ENCODE measurements around the gene SOX13.

The SOX13 gene

GRCh38 chr1:204072931-204073836 lies at the start of gene SOX13:
Gene SOX13, plus strand, starts transcription at chr1:204073115. Its CDS starts 39,801 bp downstream, at chr1:204112916.
- peak within 1 kb of the TSS; percentile 98 for H3K27ac ChIP-seq (ENCODE audit: low read depth, low read length)
- H3K27me3 ChIP-seq (ENCODE audit: control insufficient read depth in 1 of 2, insufficient read depth in 2 of 2, low read length in 2 of 2) = no peaks in the 10 kb centered on the region
- H3K4me3 ChIP-seq (ENCODE audit: low read depth in 1 of 2, low read length in 2 of 2) = peak within 1 kb of the TSS; percentile 88 to 97
- peaks cover 29% of the 10 kb centered on the region for H3K4me1 ChIP-seq (ENCODE audit: insufficient read depth, low read length)
- H3K36me3 ChIP-seq (ENCODE audit: insufficient read depth, low read length) = no peaks in the 10 kb centered on the region
- H3K9ac ChIP-seq (ENCODE audit: low read length) = peak within 1 kb of the TSS; percentile 63
- H3K9me3 ChIP-seq (ENCODE audit: low read length) = no peaks in the 10 kb centered on the region

- Histone ChIP-seq H3K36me3 (ENCODE audit: insufficient read depth, low read length) (no peaks in the 10 kb centered on the region), H3K4me3 (ENCODE audit: low read depth in 1 of 2, low read length in 2 of 2) (no peak overlapping the region), H3K9ac (ENCODE audit: low read length) (no peak overlapping the region), H3K4me1 (ENCODE audit: insufficient read depth, low read length) (no peaks in the 10 kb centered on the region), H3K9me3 (ENCODE audit: low read length) (no peaks in the 10 kb centered on the region), H3K27ac (ENCODE audit: low read depth, low read length) (no peak overlapping the region), H3K27me3 (ENCODE audit: control insufficient read depth in 1 of 2, insufficient read depth in 2 of 2, low read length in 2 of 2) (peaks cover 0 to 4% of the 10 kb centered on the region in 2 donors)
Measured at GRCh38 chr1:204025917-204026707, 46.8 kb upstream of the SOX13 start.

GRCh38 chr1:204027446-204027845 lies 45.5 kb upstream of the SOX13 start:
- Histone ChIP-seq H3K4me3 (ENCODE audit: low read depth in 1 of 2, low read length in 2 of 2) (no peak overlapping the region), H3K27me3 (ENCODE audit: control insufficient read depth in 1 of 2, insufficient read depth in 2 of 2, low read length in 2 of 2) (peaks cover 0 to 4% of the 10 kb centered on the region in 2 donors), H3K9ac (ENCODE audit: low read length) (no peak overlapping the region), H3K27ac (ENCODE audit: low read depth, low read length) (no peak overlapping the region), H3K9me3 (ENCODE audit: low read length) (no peaks in the 10 kb centered on the region), H3K4me1 (ENCODE audit: insufficient read depth, low read length) (no peaks in the 10 kb centered on the region), H3K36me3 (ENCODE audit: insufficient read depth, low read length) (no peaks in the 10 kb centered on the region)

GRCh38 chr1:204029016-204029415 lies 43.9 kb upstream of the SOX13 start:
- Histone ChIP-seq H3K9ac (ENCODE audit: low read length) (no peak overlapping the region), H3K4me1 (ENCODE audit: insufficient read depth, low read length) (peaks cover 5% of the 10 kb centered on the region), H3K27ac (ENCODE audit: low read depth, low read length) (no peak overlapping the region), H3K27me3 (ENCODE audit: control insufficient read depth in 1 of 2, insufficient read depth in 2 of 2, low read length in 2 of 2) (peaks cover 0 to 4% of the 10 kb centered on the region in 2 donors), H3K36me3 (ENCODE audit: insufficient read depth, low read length) (no peaks in the 10 kb centered on the region), H3K4me3 (ENCODE audit: low read depth in 1 of 2, low read length in 2 of 2) (no peak overlapping the region), H3K9me3 (ENCODE audit: low read length) (no peaks in the 10 kb centered on the region)

GRCh38 chr1:204031098-204031710 lies 41.7 kb upstream of the SOX13 start:
- Histone ChIP-seq H3K9me3 (ENCODE audit: low read length) (no peaks in the 10 kb centered on the region), H3K4me1 (ENCODE audit: insufficient read depth, low read length) (peaks cover 5% of the 10 kb centered on the region), H3K4me3 (ENCODE audit: low read depth in 1 of 2, low read length in 2 of 2) (no peak overlapping the region), H3K27me3 (ENCODE audit: control insufficient read depth in 1 of 2, insufficient read depth in 2 of 2, low read length in 2 of 2) (no peaks in the 10 kb centered on the region), H3K27ac (ENCODE audit: low read depth, low read length) (no peak overlapping the region), H3K9ac (ENCODE audit: low read length) (no peak overlapping the region), H3K36me3 (ENCODE audit: insufficient read depth, low read length) (no peaks in the 10 kb centered on the region)

GRCh38 chr1:204032642-204033235 lies 40.2 kb upstream of the SOX13 start:
- peaks cover 5% of the 10 kb centered on the region for H3K4me1 ChIP-seq (ENCODE audit: insufficient read depth, low read length)
- no peak overlapping the region for H3K9ac ChIP-seq (ENCODE audit: low read length)
- no peak overlapping the region for H3K27ac ChIP-seq (ENCODE audit: low read depth, low read length)
- no peaks in the 10 kb centered on the region for H3K27me3 ChIP-seq (ENCODE audit: control insufficient read depth in 1 of 2, insufficient read depth in 2 of 2, low read length in 2 of 2)
- no peak overlapping the region for H3K4me3 ChIP-seq (ENCODE audit: low read depth in 1 of 2, low read length in 2 of 2)
- no peaks in the 10 kb centered on the region for H3K36me3 ChIP-seq (ENCODE audit: insufficient read depth, low read length)
- H3K9me3 ChIP-seq (ENCODE audit: low read length) = no peaks in the 10 kb centered on the region

- no peak overlapping the region for H3K27ac ChIP-seq (ENCODE audit: low read depth, low read length)
- no peaks in the 10 kb centered on the region for H3K36me3 ChIP-seq (ENCODE audit: insufficient read depth, low read length)
- peaks cover 5% of the 10 kb centered on the region for H3K4me1 ChIP-seq (ENCODE audit: insufficient read depth, low read length)
- no peak overlapping the region for H3K9ac ChIP-seq (ENCODE audit: low read length)
- no peaks in the 10 kb centered on the region for H3K9me3 ChIP-seq (ENCODE audit: low read length)
- H3K4me3 ChIP-seq (ENCODE audit: low read depth in 1 of 2, low read length in 2 of 2) = no peak overlapping the region
- H3K27me3 ChIP-seq (ENCODE audit: control insufficient read depth in 1 of 2, insufficient read depth in 2 of 2, low read length in 2 of 2) = no peaks in the 10 kb centered on the region
Measured at GRCh38 chr1:204033306-204033705, 39.6 kb upstream of the SOX13 start.

GRCh38 chr1:204036882-204037655 lies 35.8 kb upstream of the SOX13 start:
- no peaks in the 10 kb centered on the region for H3K27me3 ChIP-seq (ENCODE audit: control insufficient read depth in 1 of 2, insufficient read depth in 2 of 2, low read length in 2 of 2)
- peaks cover 18% of the 10 kb centered on the region for H3K4me1 ChIP-seq (ENCODE audit: insufficient read depth, low read length)
- H3K9me3 ChIP-seq (ENCODE audit: low read length) = no peaks in the 10 kb centered on the region
- no peaks in the 10 kb centered on the region for H3K36me3 ChIP-seq (ENCODE audit: insufficient read depth, low read length)
- H3K27ac ChIP-seq (ENCODE audit: low read depth, low read length) = no peak overlapping the region
- no peak overlapping the region for H3K9ac ChIP-seq (ENCODE audit: low read length)
- H3K4me3 ChIP-seq (ENCODE audit: low read depth in 1 of 2, low read length in 2 of 2) = no peak overlapping the region

- H3K36me3 ChIP-seq (ENCODE audit: insufficient read depth, low read length) = no peaks in the 10 kb centered on the region
- H3K4me3 ChIP-seq (ENCODE audit: low read depth in 1 of 2, low read length in 2 of 2) = no peak overlapping the region
- H3K9ac ChIP-seq (ENCODE audit: low read length) = no peak overlapping the region
- peaks cover 15% of the 10 kb centered on the region for H3K4me1 ChIP-seq (ENCODE audit: insufficient read depth, low read length)
- H3K27ac ChIP-seq (ENCODE audit: low read depth, low read length) = no peak overlapping the region
- H3K9me3 ChIP-seq (ENCODE audit: low read length) = no peaks in the 10 kb centered on the region
- no peaks in the 10 kb centered on the region for H3K27me3 ChIP-seq (ENCODE audit: control insufficient read depth in 1 of 2, insufficient read depth in 2 of 2, low read length in 2 of 2)
Measured at GRCh38 chr1:204041232-204041767, 31.6 kb upstream of the SOX13 start.

- H3K9me3 ChIP-seq (ENCODE audit: low read length) = no peaks in the 10 kb centered on the region
- H3K9ac ChIP-seq (ENCODE audit: low read length) = no peak overlapping the region
- H3K4me1 ChIP-seq (ENCODE audit: insufficient read depth, low read length) = peaks cover 15% of the 10 kb centered on the region
- H3K27ac ChIP-seq (ENCODE audit: low read depth, low read length) = no peak overlapping the region
- H3K4me3 ChIP-seq (ENCODE audit: low read depth in 1 of 2, low read length in 2 of 2) = no peak overlapping the region
- H3K36me3 ChIP-seq (ENCODE audit: insufficient read depth, low read length) = no peaks in the 10 kb centered on the region
- no peaks in the 10 kb centered on the region for H3K27me3 ChIP-seq (ENCODE audit: control insufficient read depth in 1 of 2, insufficient read depth in 2 of 2, low read length in 2 of 2)
Measured at GRCh38 chr1:204041803-204042505, 31.0 kb upstream of the SOX13 start.
